IMR-90 (cell line): ENCODE measurements around the gene MCUB. TPM values are rescaled to one million over a fixed set of nuclear protein-coding genes. Genes with fewer than 3 reads are reported as not detected.

Source experiments
- ELK1 ChIP-seq: fragments of 150-350 bp; IDR thresholded peaks from 2 replicates; pipeline ENCODE4 v1.6.1; 2016; ENCODE audit warnings: low read depth, mild to moderate bottlenecking, low read length, moderate library complexity, borderline replicate concordance
- polyA plus RNA-seq, 3 experiments: library from polyadenylated mRNA; depleted of rRNA; stranded (reverse); fragments of >200 nt; gene quantifications; 2 replicates each; pipeline ENCODE4 v1.2.3, GENCODE V29; 2012; ENCODE audit warnings: low replicate concordance in 1 of 3
- total RNA-seq: library from RNA; depleted of rRNA; stranded (reverse); fragments of >200 nt; gene quantifications from 2 replicates; pipeline ENCODE4 v1.2.3, GENCODE V29; 2012

MCUB gene
- total and polyA plus RNA-seq, 2 of the 4 experiments (the other 2 are of a cell fraction), result 18.5 to 20.4 TPM

- TF ChIP-seq ELK1, result no peak
These were observed 169.9 kb downstream of the MCUB start, which contains the start of gene PLA2G12A (continued) for GRCh38 chr4:109729718-109730618.
